GM12801 (cell line): ENCODE results near the gene TMEM107.

Source experiments
- CTCF ChIP-seq: IDR thresholded peaks from one replicate; pipeline ENCODE4 v1.5.1; 2011; ENCODE audit warnings: control low read depth; ENCODE audit not compliant: insufficient read length; ENCODE audit errors: extremely low read depth

The TMEM107 gene

GRCh38 chr17:8192070-8192815 is 16.1 kb upstream of the TMEM107 start:
- TF ChIP-seq CTCF: no peak

GRCh38 chr17:8190506-8190905 is 14.3 kb upstream of the TMEM107 start:
- no peak for TF ChIP-seq CTCF

- no peak for TF ChIP-seq CTCF
Observed at GRCh38 chr17:8189711-8190477, 13.7 kb upstream of the TMEM107 start, which contains the start of gene BORCS6. Gene BORCS6 (minus strand): TSS chr17:8190180. CDS start chr17:8190140, 40 bp downstream.

GRCh38 chr17:8189041-8189710 is 13.0 kb upstream of the TMEM107 start:
- TF ChIP-seq CTCF: no peak

- no peak for TF ChIP-seq CTCF
Observed at GRCh38 chr17:8188263-8188839, 12.2 kb upstream of the TMEM107 start.

GRCh38 chr17:8187517-8188262 is 11.5 kb upstream of the TMEM107 start:
- TF ChIP-seq CTCF: no peak
